SU-DHL-6 (cell line): ENCODE data around the gene VASP.

Experiments used
- H2AFZ ChIP-seq: fragments of 200-600 bp; sonication (generic); 2 replicates; pipeline ENCODE4 v1.6.1; 2014; ENCODE audit warnings: low read depth, mild to moderate bottlenecking, moderate library complexity, mixed read lengths, antibody characterized with exemption, low read length; ENCODE audit not compliant: severe bottlenecking
- H3F3A ChIP-seq: fragments of 200-600 bp; shearing (Covaris generic); 2 replicates; pipeline ENCODE4 v1.6.0; 2016; ENCODE audit warnings: antibody characterized with exemption, mild to moderate bottlenecking; ENCODE audit not compliant: insufficient read depth
- H3K27ac ChIP-seq: fragments of 200-600 bp; sonication (generic); 2 replicates; pipeline ENCODE4 v1.5.1; 2016; ENCODE audit warnings: low read depth, mild to moderate bottlenecking, low read length, moderate library complexity, mixed read lengths
- H3K27me3 ChIP-seq: fragments of 200-600 bp; sonication (generic), shearing (Covaris generic); 2 replicates; pipeline ENCODE4 v1.6.0; 2014; ENCODE audit warnings: mild to moderate bottlenecking, low read length
- H3K36me3 ChIP-seq: fragments of 200-600 bp; sonication (generic); 2 replicates; pipeline ENCODE4 v1.6.1; 2014; ENCODE audit warnings: mild to moderate bottlenecking, low read length, mixed read lengths
- H3K4me2 ChIP-seq: fragments of 300-600, 200-600 bp; shearing (Covaris generic), sonication (generic); 2 replicates; pipeline ENCODE4 v1.6.0; 2014; ENCODE audit warnings: low read length, low read depth, mild to moderate bottlenecking; ENCODE audit not compliant: poor library complexity, severe bottlenecking
- H3K4me3 ChIP-seq: fragments of 200-600 bp; sonication (generic); 2 replicates; pipeline ENCODE4 v1.5.1; 2014; ENCODE audit warnings: antibody characterized with exemption, low read length, mild to moderate bottlenecking, mixed read lengths; ENCODE audit not compliant: insufficient read depth, poor library complexity, severe bottlenecking
- H3K79me2 ChIP-seq: fragments of 200-600 bp; sonication (generic); 2 replicates; pipeline ENCODE4 v1.6.1; 2014; ENCODE audit warnings: mild to moderate bottlenecking, low read length, moderate library complexity; ENCODE audit not compliant: insufficient read depth
- H3K9ac ChIP-seq: fragments of 200-600 bp; sonication (generic); 2 replicates; pipeline ENCODE4 v1.7.0; 2014; ENCODE audit warnings: mild to moderate bottlenecking, low read length
- H3K9me2 ChIP-seq: fragments of 200-600 bp; sonication (generic); replicated peaks from 2 replicates; pipeline ENCODE4 v1.6.1; 2014; ENCODE audit warnings: low read length; ENCODE audit not compliant: insufficient read depth
- H3K9me3 ChIP-seq: fragments of 200-600 bp; sonication (generic); 2 replicates; pipeline ENCODE4 v1.6.1; 2014; ENCODE audit warnings: low read length, mixed read lengths; ENCODE audit not compliant: insufficient read depth
- H4K20me1 ChIP-seq: fragments of 200-600 bp; sonication (generic); 2 replicates; pipeline ENCODE4 v1.6.1; 2014; ENCODE audit warnings: low read depth, mild to moderate bottlenecking, antibody characterized with exemption, low read length, moderate library complexity, mixed read lengths
- CTCF ChIP-seq: fragments of 200-600 bp; sonication (generic); IDR thresholded peaks from one replicate; pipeline ENCODE4 v1.5.1; 2017; ENCODE audit warnings: antibody characterized with exemption, mild to moderate bottlenecking, low read length, moderate library complexity; ENCODE audit not compliant: insufficient read depth, poor library complexity, severe bottlenecking
- EZH2phosphoT487 ChIP-seq: fragments of 200-600 bp; sonication (generic), shearing (Covaris generic); conservative IDR thresholded peaks from 2 replicates; pipeline ENCODE4 v1.6.1; 2018; ENCODE audit warnings: mild to moderate bottlenecking, antibody characterized with exemption, low read length, moderate library complexity, mixed read lengths

Gene VASP

GRCh38 chr19:45560686-45561085 lies 53.4 kb downstream of the VASP start:
- TF ChIP-seq EZH2phosphoT487 (no peak), CTCF (no peak)
- no peaks in the 10 kb centered on the region for H3K9me2 ChIP-seq

GRCh38 chr19:45564131-45564780 lies 57.0 kb downstream of the VASP start:
- Histone ChIP-seq H2AFZ (no peak overlapping the region), H3K9me2 (no peaks in the 10 kb centered on the region), H3F3A (peaks cover 4% of the 10 kb centered on the region; the same call in 1 of the 2 replicates), H3K27me3 (no peaks in the 10 kb centered on the region), H3K36me3 (no peaks in the 10 kb centered on the region), H3K27ac (peak overlapping the region; percentile 51; the same call in 1 of the 2 replicates), H3K9me3 (no peaks in the 10 kb centered on the region), H3K9ac (no peak overlapping the region), H3K4me3 (no peak overlapping the region), H3K4me2 (no peak overlapping the region), H3K79me2 (peaks cover 14% of the 10 kb centered on the region; the same call in 1 of the 2 replicates), H4K20me1 (no peaks in the 10 kb centered on the region)
- TF ChIP-seq EZH2phosphoT487 = no peak
- no peak for TF ChIP-seq CTCF

More at GRCh38 chr19:45560686-45561085, 53.4 kb downstream of the VASP start:
- H3F3A ChIP-seq = peaks cover 4% of the 10 kb centered on the region; the same call in 1 of the 2 replicates
- H4K20me1 ChIP-seq = no peaks in the 10 kb centered on the region
- no peak overlapping the region for H3K27ac ChIP-seq
- no peak overlapping the region for H3K4me3 ChIP-seq
- no peak overlapping the region for H3K4me2 ChIP-seq
- no peaks in the 10 kb centered on the region for H3K27me3 ChIP-seq
- no peak overlapping the region for H3K9ac ChIP-seq
- H3K9me3 ChIP-seq = no peaks in the 10 kb centered on the region
- no peak overlapping the region for H2AFZ ChIP-seq
- H3K79me2 ChIP-seq = peaks cover 8% of the 10 kb centered on the region; the same call in 1 of the 2 replicates
- H3K36me3 ChIP-seq = no peaks in the 10 kb centered on the region

GRCh38 chr19:45567609-45568008 lies 60.3 kb downstream of the VASP start:
- Histone ChIP-seq H3F3A (peaks cover 8% of the 10 kb centered on the region; the same call in 1 of the 2 replicates), H3K9ac (no peak overlapping the region), H3K27me3 (no peaks in the 10 kb centered on the region), H3K9me2 (no peaks in the 10 kb centered on the region), H3K36me3 (no peaks in the 10 kb centered on the region), H3K9me3 (no peaks in the 10 kb centered on the region), H3K79me2 (peaks cover 26% of the 10 kb centered on the region; the same call in 1 of the 2 replicates), H3K27ac (no peak overlapping the region), H3K4me2 (no peak overlapping the region), H2AFZ (no peak overlapping the region), H4K20me1 (no peaks in the 10 kb centered on the region), H3K4me3 (no peak overlapping the region)
- no peak for TF ChIP-seq CTCF
- TF ChIP-seq EZH2phosphoT487 = no peak
